Prostate gland (tissue), 2 donors: Measurements from ENCODE around the gene USP47. TPM values are rescaled to one million over a fixed set of nuclear protein-coding genes. Genes with fewer than 3 reads are reported as not detected.

Source experiments
- DNase-seq: peaks from one replicate; pipeline ENCODE4 v3.0.0-alpha.2; 2019; ENCODE audit warnings: low spot score
- H3K27ac ChIP-seq, 2 donors: fragments of 200-600 bp; sonication (generic); 2 replicates each; pipeline ENCODE4 v1.5.1; 2017 to 2019
- H3K27me3 ChIP-seq: fragments of 200-600 bp; sonication (generic); replicated peaks from 2 replicates; pipeline ENCODE4 v1.5.1; 2019; ENCODE audit not compliant: insufficient read depth
- H3K36me3 ChIP-seq, 2 donors: fragments of 200-600 bp; sonication (generic); 1 replicate in 1 of 2; 2 replicates in 1 of 2; pipeline versions ENCODE4 v1.5.1 to v1.8.1; 2017 to 2019
- H3K4me1 ChIP-seq: fragments of 200-600 bp; sonication (generic); replicated peaks from 2 replicates; pipeline ENCODE4 v1.5.1; 2019
- H3K4me3 ChIP-seq, 2 donors: fragments of 200-600 bp; sonication (generic); 2 replicates each; pipeline ENCODE4 v1.5.1; 2017 to 2019
- H3K9me3 ChIP-seq: fragments of 200-600 bp; sonication (generic); 2 replicates; pipeline ENCODE4 v1.5.1; 2017
- POLR2A ChIP-seq: fragments of 450-650 bp; IDR thresholded peaks from one replicate; pipeline ENCODE4 v1.6.1; 2016; ENCODE audit warnings: antibody characterized with exemption, mild to moderate bottlenecking
- POLR2AphosphoS5 ChIP-seq: sonication (generic); formaldehyde crosslinking; IDR thresholded peaks from one replicate; pipeline ENCODE4 v1.6.1; 2017; ENCODE audit warnings: antibody characterized with exemption
- WGBS: methylation state at CpG from one replicate; pipeline ENCODE4 v1.1.5; 2018; 5-methylcytosine and 5-hydroxymethylcytosine counted together
- intact Hi-C: fragments of 100-400 bp; cut with DNase I; formaldehyde crosslinking; loops from one replicate; pipeline ENCODE4 v1.14.2; 2022
- total RNA-seq, 2 donors: library from RNA; depleted of rRNA; stranded (reverse); fragments of >200 nt; gene quantifications; one replicate each; pipeline ENCODE4 v1.1.0, GENCODE V29; 2016
- TF ChIP-seq, protein P1 (sequence below), 4 experiments: fragments of 200-600 bp in 2 of 4; fragments of 450-650 bp in 2 of 4; sonication (generic) in 2 of 4; IDR thresholded peaks; 1 replicate in 3 of 4; 2 replicates in 1 of 4; pipeline ENCODE4 v1.5.1; 2016 to 2019; ENCODE audit warnings: antibody characterized with exemption in 4 of 4, mild to moderate bottlenecking in 2 of 4, moderate library complexity in 2 of 4

USP47 gene
- total RNA-seq, 2 donors from 2014 or later, result 58.4 to 76.6 TPM

DNA sequence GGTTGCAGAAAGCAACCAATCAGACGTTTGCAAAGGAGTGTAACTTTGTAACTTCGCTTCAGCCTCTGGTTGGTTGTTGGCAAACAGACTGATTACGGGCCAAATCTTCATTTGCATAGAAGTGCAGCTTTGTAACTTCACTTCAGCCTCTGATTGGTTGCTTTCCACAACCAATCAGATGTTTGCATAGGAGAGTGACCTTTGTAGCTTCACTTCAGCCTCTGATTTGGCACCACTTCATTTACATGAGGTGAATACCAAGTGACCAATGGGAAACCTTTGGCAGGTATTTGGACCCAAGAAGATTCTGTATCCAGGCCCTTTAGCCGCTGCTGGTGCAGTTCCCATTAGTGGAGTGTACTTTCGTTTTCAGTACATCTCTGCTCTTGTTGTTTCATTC is 16.0 kb downstream of the USP47 start:
- Histone ChIP-seq H3K4me1 (no peaks in the 10 kb centered on the region), H3K27me3 (no peaks in the 10 kb centered on the region), H3K4me3 (no peak overlapping the region), H3K9me3 (no peaks in the 10 kb centered on the region), H3K27ac (no peak overlapping the region), H3K36me3 (no peaks in the 10 kb centered on the region)
- no peak for DNase-seq
- WGBS, result 87% methylated on average over 5 of the region's 5 CpGs
- no peak for TF ChIP-seq POLR2AphosphoS5
- TF ChIP-seq POLR2A, result no peak
- TF ChIP-seq, protein P1, sequence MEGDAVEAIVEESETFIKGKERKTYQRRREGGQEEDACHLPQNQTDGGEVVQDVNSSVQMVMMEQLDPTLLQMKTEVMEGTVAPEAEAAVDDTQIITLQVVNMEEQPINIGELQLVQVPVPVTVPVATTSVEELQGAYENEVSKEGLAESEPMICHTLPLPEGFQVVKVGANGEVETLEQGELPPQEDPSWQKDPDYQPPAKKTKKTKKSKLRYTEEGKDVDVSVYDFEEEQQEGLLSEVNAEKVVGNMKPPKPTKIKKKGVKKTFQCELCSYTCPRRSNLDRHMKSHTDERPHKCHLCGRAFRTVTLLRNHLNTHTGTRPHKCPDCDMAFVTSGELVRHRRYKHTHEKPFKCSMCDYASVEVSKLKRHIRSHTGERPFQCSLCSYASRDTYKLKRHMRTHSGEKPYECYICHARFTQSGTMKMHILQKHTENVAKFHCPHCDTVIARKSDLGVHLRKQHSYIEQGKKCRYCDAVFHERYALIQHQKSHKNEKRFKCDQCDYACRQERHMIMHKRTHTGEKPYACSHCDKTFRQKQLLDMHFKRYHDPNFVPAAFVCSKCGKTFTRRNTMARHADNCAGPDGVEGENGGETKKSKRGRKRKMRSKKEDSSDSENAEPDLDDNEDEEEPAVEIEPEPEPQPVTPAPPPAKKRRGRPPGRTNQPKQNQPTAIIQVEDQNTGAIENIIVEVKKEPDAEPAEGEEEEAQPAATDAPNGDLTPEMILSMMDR (IDR thresholded peaks at IDR 0.05), result no peak
- intact Hi-C loops, result no loop called here

DNA sequence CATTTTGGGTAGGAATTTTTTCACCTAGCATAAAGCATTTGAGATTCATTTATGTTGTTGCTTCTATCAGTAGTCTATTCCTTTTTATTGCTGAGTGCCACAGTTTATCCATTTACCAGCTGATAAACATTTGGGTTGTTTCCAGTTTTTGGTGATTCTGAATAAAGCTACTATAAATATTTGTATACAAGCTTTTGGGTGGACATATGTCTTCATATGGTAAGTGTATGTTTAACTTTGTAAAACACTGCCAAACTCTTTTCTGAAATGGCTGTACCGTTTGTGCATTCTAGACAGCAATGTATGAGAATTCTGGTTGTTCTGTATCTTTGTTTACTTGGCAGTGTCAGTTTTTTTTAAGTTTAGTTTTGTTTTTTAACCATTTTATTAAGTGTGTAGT is 16.9 kb downstream of the USP47 start:
- H3K9me3 ChIP-seq, result no peaks in the 10 kb centered on the region
- intact Hi-C loops, result no loop called here
- H3K4me3 ChIP-seq, result no peak overlapping the region
- no peak for DNase-seq
- TF ChIP-seq, protein P1 (IDR thresholded peaks at IDR 0.05), result no peak
- TF ChIP-seq POLR2A (no peak), POLR2AphosphoS5 (no peak)
- H3K36me3 ChIP-seq, result no peaks in the 10 kb centered on the region
- no peaks in the 10 kb centered on the region for H3K4me1 ChIP-seq
- no peak overlapping the region for H3K27ac ChIP-seq
- WGBS, result 43% methylated on average over 1 of the region's 1 CpG
- no peaks in the 10 kb centered on the region for H3K27me3 ChIP-seq

DNA sequence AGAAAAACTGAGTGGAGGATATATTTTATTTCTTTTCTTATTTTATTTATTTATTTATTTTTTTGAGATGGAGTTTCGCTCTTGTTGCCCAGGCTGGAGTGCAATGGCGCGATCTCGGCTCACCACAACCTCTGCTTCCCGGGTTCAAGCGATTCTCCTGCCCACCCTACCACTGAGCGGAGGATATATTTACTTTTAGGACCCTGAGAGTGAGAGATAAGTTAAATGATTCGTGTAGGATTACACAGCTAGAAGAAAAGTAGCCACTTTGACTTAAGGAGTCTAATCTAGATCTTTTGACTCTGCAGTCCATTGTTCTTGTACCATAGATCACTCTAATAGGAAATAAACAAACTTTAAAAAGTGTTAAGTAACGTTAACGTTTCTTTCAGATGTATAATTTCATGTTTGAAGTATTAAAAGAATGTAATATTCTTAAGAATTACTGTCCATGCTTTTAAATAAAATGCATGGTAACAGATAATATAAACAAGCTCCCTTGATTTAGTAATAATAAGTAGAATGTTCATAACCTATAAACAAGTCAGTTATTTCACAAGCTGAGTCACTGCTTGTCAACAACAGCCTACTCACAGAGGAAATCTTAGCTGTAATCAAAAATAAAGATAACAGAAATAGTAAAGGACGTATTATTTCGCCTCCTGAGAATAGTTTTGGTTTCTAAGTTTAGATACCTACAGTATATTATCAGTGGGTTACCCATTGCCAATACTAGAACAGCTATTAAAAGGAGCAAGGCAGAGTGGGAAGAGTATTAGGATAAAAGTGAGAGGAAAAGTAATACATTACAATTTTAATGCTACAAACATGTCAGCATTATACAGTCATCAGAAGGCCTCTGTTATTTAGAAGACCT is 18.6 kb downstream of the USP47 start:
- intact Hi-C loops, result no loop called here
- Histone ChIP-seq H3K27me3 (no peaks in the 10 kb centered on the region), H3K27ac (no peak overlapping the region), H3K4me1 (no peaks in the 10 kb centered on the region), H3K36me3 (no peaks in the 10 kb centered on the region), H3K9me3 (no peaks in the 10 kb centered on the region), H3K4me3 (no peak overlapping the region)
- WGBS, result 78% methylated on average over 12 of the region's 12 CpGs
- TF ChIP-seq, protein P1 (IDR thresholded peaks at IDR 0.05), result no peak
- TF ChIP-seq POLR2A, result no peak
- no peak for TF ChIP-seq POLR2AphosphoS5
- no peak for DNase-seq

DNA sequence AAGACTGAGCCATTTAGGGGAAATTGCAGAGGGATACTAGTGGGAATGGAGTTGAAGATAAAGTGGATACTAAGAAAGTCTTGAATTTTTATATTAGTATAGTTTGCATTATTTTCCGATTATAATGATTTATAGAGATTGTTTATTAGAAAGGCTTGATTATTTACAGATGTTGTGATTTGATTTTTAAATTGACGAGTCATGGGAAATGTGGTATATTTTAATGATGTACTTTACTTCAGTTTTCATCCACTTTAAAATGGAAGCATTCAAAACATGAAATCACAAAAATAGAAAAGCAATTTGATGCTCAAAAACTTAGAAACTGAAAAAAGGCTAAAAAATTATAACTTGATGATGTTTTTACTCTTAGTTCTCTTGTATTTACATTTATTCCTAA is 21.2 kb downstream of the USP47 start:
- Histone ChIP-seq H3K4me1 (no peaks in the 10 kb centered on the region), H3K36me3 (no peaks in the 10 kb centered on the region), H3K9me3 (no peaks in the 10 kb centered on the region), H3K4me3 (no peak overlapping the region), H3K27ac (no peak overlapping the region), H3K27me3 (no peaks in the 10 kb centered on the region)
- TF ChIP-seq POLR2A (no peak), POLR2AphosphoS5 (no peak)
- TF ChIP-seq, protein P1 (IDR thresholded peaks at IDR 0.05), result no peak
- no peak for DNase-seq
- intact Hi-C loops, result no loop called here
- WGBS, result 81% methylated on average over 2 of the region's 2 CpGs

DNA sequence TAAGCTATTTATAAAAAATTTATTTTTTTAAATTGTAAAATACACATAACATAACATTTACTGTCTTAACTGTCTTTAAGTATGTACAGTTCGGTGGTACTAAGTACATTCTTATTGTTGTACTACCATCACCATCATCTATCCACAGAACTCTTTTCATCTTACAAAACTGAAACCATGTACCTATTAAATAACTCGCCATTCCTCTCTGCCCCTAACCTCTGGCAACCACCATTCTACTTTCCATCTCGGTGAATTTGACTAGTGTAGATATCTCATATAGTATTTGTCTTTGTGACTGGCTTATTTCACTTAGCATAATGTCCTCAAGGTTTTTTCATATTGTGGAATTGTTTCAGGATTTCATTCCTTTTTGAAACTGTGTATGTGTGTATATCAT is 22.6 kb downstream of the USP47 start:
- no peak for DNase-seq
- no peak overlapping the region for H3K27ac ChIP-seq
- WGBS, result 96% methylated on average over 3 of the region's 3 CpGs
- H3K4me3 ChIP-seq, result no peak overlapping the region
- no peaks in the 10 kb centered on the region for H3K36me3 ChIP-seq
- no peaks in the 10 kb centered on the region for H3K9me3 ChIP-seq
- intact Hi-C loops, result no loop called here
- TF ChIP-seq POLR2A (no peak), POLR2AphosphoS5 (no peak)
- TF ChIP-seq, protein P1 (IDR thresholded peaks at IDR 0.05), result no peak
- no peaks in the 10 kb centered on the region for H3K27me3 ChIP-seq
- no peaks in the 10 kb centered on the region for H3K4me1 ChIP-seq
